SKM-1 treated with dmso at 0.1 percent for 144 hours (cell line): ENCODE data around the gene PGA5.

Experiments used
- DNase-seq: peaks from one replicate; lab custom pipeline; 2025; ENCODE audit not compliant: unreplicated experiment; lab: John Stamatoyannopoulos, UW

PGA5 gene

GRCh38 chr11:61266602-61267001 is 25.6 kb downstream of the PGA5 start:
- DNase-seq = no peak

GRCh38 chr11:61267437-61267841 is 26.5 kb downstream of the PGA5 start:
- DNase-seq = no peak

- no peak for DNase-seq
Observed at GRCh38 chr11:61268588-61269250, 27.7 kb downstream of the PGA5 start.

GRCh38 chr11:61270354-61271076 is 29.5 kb downstream of the PGA5 start:
- DNase-seq = no peak

- DNase-seq = no peak
Observed at GRCh38 chr11:61272731-61273130, 31.8 kb downstream of the PGA5 start.

- DNase-seq = no peak
Observed at GRCh38 chr11:61273178-61274078, 32.5 kb downstream of the PGA5 start.

- no peak for DNase-seq
Observed at GRCh38 chr11:61274084-61274483, 33.1 kb downstream of the PGA5 start.

- no peak for DNase-seq
Observed at GRCh38 chr11:61275191-61275590, 34.2 kb downstream of the PGA5 start.

- no peak for DNase-seq
Observed at GRCh38 chr11:61277186-61278000, 36.4 kb downstream of the PGA5 start.

- no peak for DNase-seq
Observed at GRCh38 chr11:61278001-61278470, 37.1 kb downstream of the PGA5 start.

GRCh38 chr11:61279934-61280659 is 39.1 kb downstream of the PGA5 start:
- DNase-seq = no peak

- no peak for DNase-seq
Observed at GRCh38 chr11:61280883-61281580, 40.1 kb downstream of the PGA5 start.

GRCh38 chr11:61281581-61282250 is 40.7 kb downstream of the PGA5 start:
- DNase-seq = no peak

GRCh38 chr11:61283613-61284012 is 42.6 kb downstream of the PGA5 start:
- no peak for DNase-seq

GRCh38 chr11:61287338-61287977 is 46.5 kb downstream of the PGA5 start:
- no peak for DNase-seq

- no peak for DNase-seq
Observed at GRCh38 chr11:61290905-61291690, 50.1 kb downstream of the PGA5 start.

GRCh38 chr11:61292356-61292755 is 51.4 kb downstream of the PGA5 start:
- no peak for DNase-seq
